CD14-positive monocyte (primary cell): ENCODE results near the gene ANTXR1. TPM values are rescaled to one million over a fixed set of nuclear protein-coding genes. Genes with fewer than 3 reads are reported as not detected.

Source experiments
- DNase-seq, 3 donors: peaks; one replicate each; pipeline ENCODE4 v3.0.0-alpha.2; 2011 to 2022
- H2AFZ ChIP-seq: 2 replicates; pipeline ENCODE4 v1.6.0; 2012; ENCODE audit warnings: mild to moderate bottlenecking, low read depth, low read length, inconsistent platforms; ENCODE audit not compliant: insufficient read depth, poor library complexity, severe bottlenecking
- H3K27ac ChIP-seq, 2 donors: 1 replicate in 1 of 2; 2 replicates in 1 of 2; pipeline ENCODE4 v1.5.1; 2012 to 2013; ENCODE audit warnings: low read length in 2 of 2, control low read depth in 1 of 2, inconsistent platforms in 1 of 2, low read depth in 1 of 2, mild to moderate bottlenecking in 1 of 2
- H3K27me3 ChIP-seq, 2 donors: one replicate each; pipeline versions ENCODE4 v1.6.0 to v1.6.1; 2011 to 2013; ENCODE audit warnings: low read length in 2 of 2; ENCODE audit not compliant: control insufficient read depth in 2 of 2, insufficient read depth in 2 of 2
- H3K36me3 ChIP-seq, 2 donors: replicated peaks in 1 of 2; 1 replicate in 1 of 2; 2 replicates in 1 of 2; pipeline versions ENCODE4 v1.5.1 to v1.6.1; 2012 to 2013; ENCODE audit warnings: low read length in 2 of 2, control low read depth in 1 of 2, inconsistent platforms in 1 of 2, mild to moderate bottlenecking in 1 of 2; ENCODE audit not compliant: insufficient read depth in 2 of 2, control insufficient read depth in 1 of 2
- H3K4me1 ChIP-seq, 2 donors: 1 replicate in 1 of 2; 2 replicates in 1 of 2; pipeline versions ENCODE4 v1.5.1 to v1.6.1; 2012 to 2013; ENCODE audit warnings: low read length in 2 of 2, control low read depth in 1 of 2, inconsistent platforms in 1 of 2, mild to moderate bottlenecking in 1 of 2, moderate library complexity in 1 of 2; ENCODE audit not compliant: insufficient read depth in 2 of 2, control insufficient read depth in 1 of 2
- H3K4me2 ChIP-seq: replicated peaks from 2 replicates; pipeline ENCODE3; 2012; ENCODE audit warnings: low read length, moderate library complexity, mild to moderate bottlenecking; ENCODE audit not compliant: poor library complexity, severe bottlenecking; ENCODE audit errors: extremely low read depth
- H3K4me3 ChIP-seq, 3 experiments: fragments of 200-600 bp in 1 of 3; sonication (generic) in 1 of 3; replicated peaks in 1 of 3; 1 replicate in 2 of 3; 2 replicates in 1 of 3; pipeline ENCODE4 v1.5.1; 2011 to 2013; ENCODE audit warnings: low read length in 3 of 3, mild to moderate bottlenecking in 3 of 3, control low read depth in 2 of 3, low read depth in 2 of 3, inconsistent platforms in 1 of 3, moderate library complexity in 1 of 3
- H3K79me2 ChIP-seq: 2 replicates; pipeline ENCODE4 v1.6.0; 2012; ENCODE audit warnings: mild to moderate bottlenecking, control low read depth, inconsistent platforms, low read length, moderate library complexity; ENCODE audit not compliant: insufficient read depth
- H3K9ac ChIP-seq: 2 replicates; pipeline ENCODE4 v1.6.0; 2017; ENCODE audit warnings: low read length, mild to moderate bottlenecking; ENCODE audit not compliant: insufficient read depth, poor library complexity, severe bottlenecking
- H3K9me3 ChIP-seq, 2 donors: replicated peaks in 1 of 2; 1 replicate in 1 of 2; 2 replicates in 1 of 2; pipeline versions ENCODE4 v1.5.1 to v1.6.1; 2012 to 2013; ENCODE audit warnings: low read length in 2 of 2, control low read depth in 1 of 2; ENCODE audit not compliant: control insufficient read depth in 1 of 2, insufficient read depth in 1 of 2
- H4K20me1 ChIP-seq: 2 replicates; pipeline ENCODE4 v1.6.0; 2012; ENCODE audit warnings: mild to moderate bottlenecking, low read length, control low read depth, moderate library complexity; ENCODE audit not compliant: insufficient read depth
- H3K27ac Mint-ChIP-seq, 7 donors: one replicate each; pipeline ENCODE4 v1.8.0; 2020; ENCODE audit warnings: mild to moderate bottlenecking in 7 of 7, mixed read lengths in 7 of 7, moderate library complexity in 6 of 7, inconsistent platforms in 2 of 7
- H3K27me3 Mint-ChIP-seq, 3 donors: one replicate each; pipeline ENCODE4 v1.8.0; 2021 to 2022; ENCODE audit warnings: low read depth in 3 of 3, mild to moderate bottlenecking in 3 of 3, mixed read lengths in 3 of 3, moderate library complexity in 3 of 3, inconsistent platforms in 1 of 3
- H3K36me3 Mint-ChIP-seq, 2 donors: one replicate each; pipeline ENCODE4 v1.8.0; 2020; ENCODE audit warnings: mixed read lengths in 2 of 2, inconsistent platforms in 1 of 2, mild to moderate bottlenecking in 1 of 2
- H3K4me1 Mint-ChIP-seq: one replicate; pipeline ENCODE4 v1.8.0; 2020; ENCODE audit warnings: mild to moderate bottlenecking, mixed read lengths
- H3K4me3 Mint-ChIP-seq, 2 donors: one replicate each; pipeline ENCODE4 v1.8.0; 2020; ENCODE audit warnings: mild to moderate bottlenecking in 2 of 2, mixed read lengths in 2 of 2, moderate library complexity in 1 of 2
- H3K9me3 Mint-ChIP-seq, 7 donors: one replicate each; pipeline ENCODE4 v1.8.0; 2020 to 2022; ENCODE audit warnings: mixed read lengths in 7 of 7, mild to moderate bottlenecking in 6 of 7, moderate library complexity in 6 of 7, inconsistent platforms in 2 of 7
- WGBS: methylation state at CpG from one replicate; pipeline ENCODE4 v1.1.5; 2013; ENCODE audit warnings: missing lambda C conversion rate; ENCODE audit not compliant: insufficient coverage; 5-methylcytosine and 5-hydroxymethylcytosine counted together
- intact Hi-C, 2 donors: fragments of 100-400 bp; cut with micrococcal nuclease; formaldehyde crosslinking; loops; one replicate each; pipeline versions ENCODE4 v1.15.0 to v1.15.1; 2023
- polyA plus RNA-seq, 3 donors: library from polyadenylated mRNA; depleted of rRNA in 1 of 3; unstranded in 2 of 3; stranded (reverse) in 1 of 3; fragments of 300-500 nt in 2 of 3; fragments of >200 nt in 1 of 3; fragmentation: Illumina TruSeq in 2 of 3; gene quantifications; 1 replicate in 2 of 3; 2 replicates in 1 of 3; pipeline ENCODE4 v1.2.3, GENCODE V29; 2012 to 2021
- TF ChIP-seq, protein P1 (sequence below): fragments of 200-600 bp; IDR thresholded peaks from one replicate; pipeline ENCODE4 v1.8.0; 2022; ENCODE audit warnings: antibody characterized with exemption, mild to moderate bottlenecking

ANTXR1 gene
- polyA plus RNA-seq, 3 donors = not detected

DNA sequence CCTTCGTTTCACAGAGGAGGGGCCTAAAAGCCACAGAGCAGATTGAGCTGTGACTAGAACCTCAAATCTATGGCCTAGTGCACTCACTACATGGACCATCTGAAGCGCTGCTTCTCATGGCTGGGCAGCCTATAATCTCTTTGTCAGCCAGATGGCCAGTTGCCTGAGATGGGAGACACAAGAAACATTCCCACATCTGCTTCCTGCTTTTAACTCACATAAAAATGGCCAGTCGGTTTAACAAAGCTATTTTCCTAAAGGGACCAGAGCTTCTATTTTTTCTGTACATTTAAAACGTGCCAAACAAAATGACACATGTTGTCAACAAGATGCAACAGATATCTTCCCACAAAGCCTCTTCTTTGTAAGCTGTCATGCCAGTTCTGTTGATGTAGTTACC, 200.2 kb downstream of the ANTXR1 start:
- Histone ChIP-seq H3K27ac (no peak overlapping the region), H4K20me1 (no peaks in the 10 kb centered on the region), H3K27me3 (no peaks in the 10 kb centered on the region), H3K4me1 (peaks cover 9 to 11% of the 10 kb centered on the region in 2 donors), H2AFZ (no peak overlapping the region), H3K36me3 (no peaks in the 10 kb centered on the region), H3K4me3 (no peak overlapping the region), H3K9ac (no peak overlapping the region), H3K9me3 (no peaks in the 10 kb centered on the region), H3K79me2 (no peaks in the 10 kb centered on the region), H3K4me2 (no peak overlapping the region)
- no peaks in the 10 kb centered on the region for H3K36me3 Mint-ChIP-seq
- TF ChIP-seq, protein P1, sequence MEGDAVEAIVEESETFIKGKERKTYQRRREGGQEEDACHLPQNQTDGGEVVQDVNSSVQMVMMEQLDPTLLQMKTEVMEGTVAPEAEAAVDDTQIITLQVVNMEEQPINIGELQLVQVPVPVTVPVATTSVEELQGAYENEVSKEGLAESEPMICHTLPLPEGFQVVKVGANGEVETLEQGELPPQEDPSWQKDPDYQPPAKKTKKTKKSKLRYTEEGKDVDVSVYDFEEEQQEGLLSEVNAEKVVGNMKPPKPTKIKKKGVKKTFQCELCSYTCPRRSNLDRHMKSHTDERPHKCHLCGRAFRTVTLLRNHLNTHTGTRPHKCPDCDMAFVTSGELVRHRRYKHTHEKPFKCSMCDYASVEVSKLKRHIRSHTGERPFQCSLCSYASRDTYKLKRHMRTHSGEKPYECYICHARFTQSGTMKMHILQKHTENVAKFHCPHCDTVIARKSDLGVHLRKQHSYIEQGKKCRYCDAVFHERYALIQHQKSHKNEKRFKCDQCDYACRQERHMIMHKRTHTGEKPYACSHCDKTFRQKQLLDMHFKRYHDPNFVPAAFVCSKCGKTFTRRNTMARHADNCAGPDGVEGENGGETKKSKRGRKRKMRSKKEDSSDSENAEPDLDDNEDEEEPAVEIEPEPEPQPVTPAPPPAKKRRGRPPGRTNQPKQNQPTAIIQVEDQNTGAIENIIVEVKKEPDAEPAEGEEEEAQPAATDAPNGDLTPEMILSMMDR = no peak
- H3K27me3 Mint-ChIP-seq = no peaks in the 10 kb centered on the region
- intact Hi-C loops = loop anchor here in 1 of 2 donors (10.0 kb wide), 1 partner anchor 178 kb away; no protein-coding TSS in a partner anchor
- no peak overlapping the region for H3K4me3 Mint-ChIP-seq
- peaks cover 12% of the 10 kb centered on the region for H3K4me1 Mint-ChIP-seq
- 85% methylated on average over 4 of the region's 4 CpGs for WGBS
- no peak overlapping the region for H3K27ac Mint-ChIP-seq
- no peaks in the 10 kb centered on the region for H3K9me3 Mint-ChIP-seq
- DNase-seq = no peak

GRCh38 chr2:69213782-69214181, 200.8 kb downstream of the ANTXR1 start:
- H3K27me3 Mint-ChIP-seq = peaks cover 0 to 2% (median 0%) of the 10 kb centered on the region in 3 donors
- H3K36me3 Mint-ChIP-seq = no peaks in the 10 kb centered on the region
- Histone ChIP-seq H3K4me1 (peaks cover 9 to 11% of the 10 kb centered on the region in 2 donors), H3K4me3 (no peak overlapping the region), H3K9me3 (no peaks in the 10 kb centered on the region), H4K20me1 (no peaks in the 10 kb centered on the region), H3K79me2 (no peaks in the 10 kb centered on the region), H2AFZ (no peak overlapping the region), H3K27ac (no peak overlapping the region), H3K9ac (no peak overlapping the region), H3K27me3 (no peaks in the 10 kb centered on the region), H3K36me3 (no peaks in the 10 kb centered on the region), H3K4me2 (no peak overlapping the region)
- intact Hi-C loops = loop anchor here in 1 of 2 donors (10.0 kb wide), 1 partner anchor 179 kb away; no protein-coding TSS in a partner anchor
- WGBS = 84% methylated on average over 4 of the region's 4 CpGs
- no peak overlapping the region for H3K4me3 Mint-ChIP-seq
- DNase-seq = no peak
- H3K9me3 Mint-ChIP-seq = no peaks in the 10 kb centered on the region
- H3K4me1 Mint-ChIP-seq = peaks cover 12% of the 10 kb centered on the region
- TF ChIP-seq, protein P1 = no peak
- no peak overlapping the region for H3K27ac Mint-ChIP-seq
